Nephron (organoid): ENCODE results near the gene MCF2L.

Experiments
- H3K27ac Mint-ChIP-seq, 3 experiments: 2 replicates each; pipeline ENCODE4 v1.8.0; 2020; ENCODE audit warnings: mixed read lengths in 3 of 3, mild to moderate bottlenecking in 2 of 3, moderate library complexity in 1 of 3
- H3K27me3 Mint-ChIP-seq: 2 replicates; pipeline ENCODE4 v1.8.0; 2021; ENCODE audit warnings: low read depth, mild to moderate bottlenecking, moderate library complexity, mixed read lengths
- H3K36me3 Mint-ChIP-seq: 2 replicates; pipeline ENCODE4 v1.8.0; 2020; ENCODE audit warnings: low read depth, mixed read lengths
- H3K4me1 Mint-ChIP-seq: 2 replicates; pipeline ENCODE4 v1.8.0; 2020; ENCODE audit warnings: mixed read lengths
- H3K4me3 Mint-ChIP-seq, 3 experiments: 2 replicates each; pipeline ENCODE4 v1.8.0; 2020; ENCODE audit warnings: mild to moderate bottlenecking in 3 of 3, mixed read lengths in 3 of 3, moderate library complexity in 2 of 3
- H3K9me3 Mint-ChIP-seq: 2 replicates; pipeline ENCODE4 v1.8.0; 2020; ENCODE audit warnings: mixed read lengths
- TF ChIP-seq, protein P1 (sequence below), 3 experiments: fragments of 200-600 bp; sonication (generic); IDR thresholded peaks; one replicate each; pipeline ENCODE4 v1.5.0; 2021; ENCODE audit warnings: antibody characterized with exemption in 3 of 3; ENCODE audit not compliant: unreplicated experiment in 3 of 3

The MCF2L gene

DNA sequence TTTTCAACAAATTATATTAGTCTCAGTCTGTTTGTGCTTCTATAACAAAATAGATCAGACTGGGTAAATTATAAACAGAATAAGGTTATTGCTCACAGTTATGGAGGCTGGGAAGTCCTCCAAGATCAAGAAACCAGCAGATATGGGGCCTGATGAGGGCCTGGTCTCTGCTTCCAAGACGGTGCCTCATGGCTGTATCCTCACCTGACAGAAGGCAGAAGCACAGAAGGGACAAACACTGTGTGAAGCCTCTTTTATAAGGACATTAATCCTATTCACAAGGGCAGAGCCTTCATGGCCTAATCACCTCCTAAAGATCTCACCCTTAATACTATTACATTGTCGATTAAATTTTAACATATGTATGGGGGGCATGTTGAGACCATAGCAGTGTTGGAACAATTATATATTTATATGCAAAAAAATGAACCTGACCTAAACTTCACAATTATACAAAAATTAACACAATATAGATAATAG lies 166.3 kb downstream of the MCF2L start:
- Mint-ChIP-seq H3K4me3 (no peak overlapping the region), H3K27me3 (peaks cover 17% of the 10 kb centered on the region), H3K36me3 (no peaks in the 10 kb centered on the region), H3K9me3 (no peaks in the 10 kb centered on the region), H3K4me1 (no peaks in the 10 kb centered on the region), H3K27ac (no peak overlapping the region)
- TF ChIP-seq, protein P1, sequence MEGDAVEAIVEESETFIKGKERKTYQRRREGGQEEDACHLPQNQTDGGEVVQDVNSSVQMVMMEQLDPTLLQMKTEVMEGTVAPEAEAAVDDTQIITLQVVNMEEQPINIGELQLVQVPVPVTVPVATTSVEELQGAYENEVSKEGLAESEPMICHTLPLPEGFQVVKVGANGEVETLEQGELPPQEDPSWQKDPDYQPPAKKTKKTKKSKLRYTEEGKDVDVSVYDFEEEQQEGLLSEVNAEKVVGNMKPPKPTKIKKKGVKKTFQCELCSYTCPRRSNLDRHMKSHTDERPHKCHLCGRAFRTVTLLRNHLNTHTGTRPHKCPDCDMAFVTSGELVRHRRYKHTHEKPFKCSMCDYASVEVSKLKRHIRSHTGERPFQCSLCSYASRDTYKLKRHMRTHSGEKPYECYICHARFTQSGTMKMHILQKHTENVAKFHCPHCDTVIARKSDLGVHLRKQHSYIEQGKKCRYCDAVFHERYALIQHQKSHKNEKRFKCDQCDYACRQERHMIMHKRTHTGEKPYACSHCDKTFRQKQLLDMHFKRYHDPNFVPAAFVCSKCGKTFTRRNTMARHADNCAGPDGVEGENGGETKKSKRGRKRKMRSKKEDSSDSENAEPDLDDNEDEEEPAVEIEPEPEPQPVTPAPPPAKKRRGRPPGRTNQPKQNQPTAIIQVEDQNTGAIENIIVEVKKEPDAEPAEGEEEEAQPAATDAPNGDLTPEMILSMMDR (IDR thresholded peaks at IDR 0.05; ENCODE audit: unreplicated experiment in 3 of 3) = no peak

DNA sequence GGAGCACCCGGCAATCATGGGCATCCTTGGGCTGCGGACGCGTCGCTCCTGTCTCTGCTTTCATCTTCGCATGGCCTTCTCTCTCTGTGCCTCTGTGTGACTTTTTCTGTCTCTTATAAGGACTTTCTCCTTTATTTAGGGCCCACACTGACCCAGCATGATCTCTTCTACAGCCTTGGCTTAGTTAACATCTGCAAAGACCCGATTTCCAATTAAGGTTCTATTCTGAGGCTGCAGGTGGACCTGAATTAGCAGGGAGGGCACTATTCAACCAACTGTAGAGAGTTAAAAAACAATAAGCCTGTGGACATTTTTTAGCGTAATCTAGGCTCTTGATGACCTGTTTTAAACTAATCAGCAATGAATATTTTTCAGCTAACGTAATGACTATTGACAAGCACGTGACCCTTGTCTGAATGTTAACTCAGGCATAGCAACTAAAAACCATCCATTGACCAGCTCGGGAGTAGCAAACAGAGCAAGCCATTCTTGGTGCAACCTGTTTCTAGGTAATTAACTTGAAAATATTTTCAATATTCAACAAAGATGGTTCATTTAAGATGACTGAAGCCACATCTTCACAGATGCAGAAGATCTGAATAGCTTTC lies 168.8 kb downstream of the MCF2L start:
- H3K27ac Mint-ChIP-seq = peak overlapping the region in 2 of 3 experiments; percentile 12 to 33
- H3K4me1 Mint-ChIP-seq = no peaks in the 10 kb centered on the region
- no peak overlapping the region for H3K4me3 Mint-ChIP-seq
- TF ChIP-seq, protein P1 (IDR thresholded peaks at IDR 0.05; ENCODE audit: unreplicated experiment in 3 of 3) = no peak
- H3K27me3 Mint-ChIP-seq = peaks cover 14% of the 10 kb centered on the region
- H3K9me3 Mint-ChIP-seq = no peaks in the 10 kb centered on the region
- no peaks in the 10 kb centered on the region for H3K36me3 Mint-ChIP-seq

DNA sequence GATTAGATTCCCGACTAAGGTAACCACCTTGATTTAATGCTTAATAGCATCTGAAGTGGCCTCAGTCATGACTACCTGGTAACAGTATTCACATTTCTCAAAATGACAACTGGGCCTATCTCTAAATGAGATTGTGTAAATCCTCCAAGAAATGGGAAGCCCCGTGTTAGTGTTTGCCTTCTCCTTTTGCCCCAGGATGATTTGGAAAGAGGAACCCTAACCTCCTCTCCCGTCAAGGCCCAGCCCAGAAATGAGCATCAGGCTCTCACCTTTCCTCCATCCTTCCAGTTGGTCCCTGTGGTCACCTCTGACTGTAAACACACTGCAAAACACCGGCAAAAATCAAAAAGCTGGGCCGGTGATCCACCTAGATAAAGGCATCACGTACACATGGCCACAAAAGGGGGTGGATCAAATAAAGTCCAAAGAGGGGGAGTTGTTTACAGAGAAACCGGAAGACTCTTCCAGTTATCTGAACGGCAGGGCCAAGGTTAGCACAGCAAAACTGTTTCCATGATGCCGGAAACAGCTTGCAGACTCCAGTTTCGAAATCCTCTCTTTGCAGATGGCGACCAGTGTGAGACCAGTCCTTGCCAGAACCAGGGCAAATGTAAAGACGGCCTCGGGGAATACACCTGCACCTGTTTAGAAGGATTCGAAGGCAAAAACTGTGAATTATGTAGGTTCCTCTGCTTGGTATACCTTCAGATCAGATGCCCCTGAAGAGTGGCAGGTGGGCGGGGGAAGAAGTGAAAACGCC lies 170.0 kb downstream of the MCF2L start:
- TF ChIP-seq, protein P1 (IDR thresholded peaks at IDR 0.05; ENCODE audit: unreplicated experiment in 3 of 3) = no peak
- Mint-ChIP-seq H3K4me1 (no peaks in the 10 kb centered on the region), H3K9me3 (no peaks in the 10 kb centered on the region), H3K36me3 (no peaks in the 10 kb centered on the region), H3K27ac (peak overlapping the region in 1 of 3 experiments; percentile 15), H3K4me3 (no peak overlapping the region), H3K27me3 (peaks cover 14% of the 10 kb centered on the region)

DNA sequence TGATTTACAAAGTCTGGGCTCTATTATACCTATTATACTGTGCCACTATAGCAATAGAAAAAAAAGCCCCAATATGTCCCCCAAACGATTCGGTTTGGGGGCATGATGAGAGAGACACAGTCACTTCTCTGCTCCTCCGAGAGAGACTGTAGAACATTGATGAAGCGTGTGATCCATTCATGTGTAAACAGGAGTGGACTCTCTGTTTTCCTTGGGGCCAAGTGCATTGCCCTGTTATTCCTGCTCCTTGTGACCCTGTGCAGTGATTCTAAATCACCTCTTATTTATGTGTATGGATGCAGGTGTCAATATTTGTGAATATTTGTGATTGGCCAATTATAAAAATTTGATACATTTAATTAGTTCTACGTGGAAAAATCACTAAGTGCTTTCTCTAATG lies 170.6 kb downstream of the MCF2L start:
- H3K27me3 Mint-ChIP-seq = peaks cover 14% of the 10 kb centered on the region
- no peak overlapping the region for H3K27ac Mint-ChIP-seq
- TF ChIP-seq, protein P1 (IDR thresholded peaks at IDR 0.05; ENCODE audit: unreplicated experiment in 3 of 3) = no peak
- H3K4me1 Mint-ChIP-seq = no peaks in the 10 kb centered on the region
- H3K36me3 Mint-ChIP-seq = no peaks in the 10 kb centered on the region
- no peak overlapping the region for H3K4me3 Mint-ChIP-seq
- H3K9me3 Mint-ChIP-seq = no peaks in the 10 kb centered on the region

DNA sequence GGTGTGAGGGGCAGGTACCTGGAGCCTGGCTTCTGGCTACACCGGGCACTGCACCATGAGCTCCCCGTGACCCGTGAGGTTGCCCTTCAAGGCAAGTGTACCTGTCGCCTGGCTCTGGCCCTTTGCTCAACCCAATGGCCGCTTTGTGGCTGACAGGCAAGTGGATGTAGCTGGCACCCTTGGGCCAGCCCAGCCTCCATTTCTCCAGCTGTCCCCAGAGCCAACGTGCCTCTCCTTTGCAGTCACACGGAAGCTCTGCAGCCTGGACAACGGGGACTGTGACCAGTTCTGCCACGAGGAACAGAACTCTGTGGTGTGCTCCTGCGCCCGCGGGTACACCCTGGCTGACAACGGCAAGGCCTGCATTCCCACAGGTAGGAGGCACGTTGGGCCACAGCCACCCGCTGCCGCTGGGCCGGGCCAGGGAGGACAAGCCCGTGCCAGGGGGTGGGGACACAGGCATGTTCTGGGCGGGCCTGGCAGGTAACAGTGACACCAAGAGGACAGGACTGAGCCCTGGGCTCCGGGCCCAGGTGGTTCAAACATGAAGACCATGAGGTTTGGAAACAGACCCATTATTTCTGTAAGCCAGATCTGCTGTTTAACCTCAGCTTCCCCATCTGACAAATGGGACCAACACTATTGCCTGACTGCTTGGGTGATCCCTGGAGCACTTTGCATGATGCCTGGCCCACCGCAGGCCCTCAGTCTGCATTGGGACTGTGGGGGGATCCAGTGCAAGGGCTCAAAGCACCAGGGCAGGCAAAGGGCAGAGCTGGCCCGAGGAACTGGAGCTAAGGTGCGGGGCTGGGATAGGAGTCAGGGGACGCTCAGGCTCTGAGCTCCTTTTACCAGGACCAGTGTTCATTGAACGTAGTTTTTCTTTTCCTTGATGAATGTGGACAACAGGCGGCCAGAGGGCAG lies 171.9 kb downstream of the MCF2L start:
- Mint-ChIP-seq H3K9me3 (no peaks in the 10 kb centered on the region), H3K27me3 (peaks cover 14% of the 10 kb centered on the region), H3K36me3 (no peaks in the 10 kb centered on the region), H3K4me1 (no peaks in the 10 kb centered on the region), H3K27ac (no peak overlapping the region), H3K4me3 (no peak overlapping the region)
- TF ChIP-seq, protein P1 (IDR thresholded peaks at IDR 0.05; ENCODE audit: unreplicated experiment in 3 of 3) = no peak
